Tibial artery (tissue), 4 donors: Measurements from ENCODE around the gene SLCO3A1.
"Not testable (repeated sequence)": the region's sequence is repeated elsewhere in the genome, so short reads cannot be mapped to it uniquely, and the experiment has no call there.

Experiments used
- DNase-seq, 2 donors: peaks; one replicate each; pipeline ENCODE4 v3.0.0-alpha.2; 2019
- H3K27ac ChIP-seq, 2 donors: fragments of 200-600 bp; sonication (generic) in 1 of 2; 1 replicate in 1 of 2; 2 replicates in 1 of 2; pipeline ENCODE4 v1.5.1; 2018 to 2019; ENCODE audit warnings: mild to moderate bottlenecking in 1 of 2
- H3K27me3 ChIP-seq, 2 donors: fragments of 200-600 bp; sonication (generic) in 1 of 2; one replicate each; pipeline versions ENCODE4 v1.5.1 to v1.6.0; 2016 to 2019
- H3K36me3 ChIP-seq, 3 donors: fragments of 200-600 bp; sonication (generic) in 2 of 3; one replicate each; pipeline ENCODE4 v1.5.1; 2016 to 2019; ENCODE audit warnings: mild to moderate bottlenecking in 2 of 3
- H3K4me1 ChIP-seq, 4 donors: fragments of 200-600 bp; sonication (generic) in 2 of 4; 1 replicate in 3 of 4; 2 replicates in 1 of 4; pipeline ENCODE4 v1.5.1; 2016 to 2019
- H3K4me3 ChIP-seq, 2 donors: fragments of 200-600 bp; sonication (generic) in 1 of 2; 1 replicate in 1 of 2; 2 replicates in 1 of 2; pipeline ENCODE4 v1.5.1; 2018 to 2019; ENCODE audit warnings: mild to moderate bottlenecking in 2 of 2
- H3K9me3 ChIP-seq, 3 donors: fragments of 200-600 bp; sonication (generic) in 1 of 3; one replicate each; pipeline ENCODE4 v1.5.1; 2016 to 2019
- CTCF ChIP-seq, 2 experiments: fragments of 200-600 bp in 1 of 2; fragments of 450-650 bp in 1 of 2; IDR thresholded peaks; one replicate each; pipeline ENCODE4 v1.5.1; 2017 to 2019; ENCODE audit warnings: antibody characterized with exemption in 2 of 2, mild to moderate bottlenecking in 1 of 2, moderate library complexity in 1 of 2
- intact Hi-C: fragments of 100-400 bp; cut with DNase I; formaldehyde crosslinking; loops from one replicate; pipeline ENCODE4 v1.15.0; 2023; ENCODE audit warnings: low total_unique reads

Gene SLCO3A1

GRCh38 chr15:92068121-92068520, 214.6 kb downstream of the SLCO3A1 start:
- no peak for DNase-seq

GRCh38 chr15:92069308-92070250, 216.1 kb downstream of the SLCO3A1 start:
- Histone ChIP-seq H3K36me3 (no peaks in the 10 kb centered on the region), H3K4me3 (peak overlapping the region; percentile 37 to 48), H3K4me1 (peaks cover 0 to 28% (median 7%) of the 10 kb centered on the region in 4 donors), H3K27me3 (no peaks in the 10 kb centered on the region), H3K9me3 (no peaks in the 10 kb centered on the region), H3K27ac (peak overlapping the region; percentile 67 to 74)
- intact Hi-C loops: loop anchor here (10.0 kb wide), 2 partner anchors 185 to 365 kb away; no protein-coding TSS in a partner anchor
- DNase-seq: peak; percentile 70 to 82
- no peak for TF ChIP-seq CTCF (IDR thresholded peaks at IDR 0.05)

More at GRCh38 chr15:92068121-92068520, 214.6 kb downstream of the SLCO3A1 start:
- H3K36me3 ChIP-seq: no peaks in the 10 kb centered on the region
- H3K27ac ChIP-seq: no peak overlapping the region
- peaks cover 0 to 32% (median 9%) of the 10 kb centered on the region in 4 donors for H3K4me1 ChIP-seq
- no peak overlapping the region for H3K4me3 ChIP-seq
- no peaks in the 10 kb centered on the region for H3K27me3 ChIP-seq
- H3K9me3 ChIP-seq: no peaks in the 10 kb centered on the region
- no peak for TF ChIP-seq CTCF (IDR thresholded peaks at IDR 0.05)
- intact Hi-C loops: no loop called here

- H3K9me3 ChIP-seq, H3K27me3 ChIP-seq, DNase-seq, H3K36me3 ChIP-seq: not testable (repeated sequence)
- Histone ChIP-seq H3K27ac (peak overlapping the region; percentile 67 to 74), H3K4me3 (peak overlapping the region; percentile 37 to 48), H3K4me1 (peaks cover 0 to 35% (median 7%) of the 10 kb centered on the region in 4 donors)
- intact Hi-C loops: loop anchor here (10.0 kb wide), 2 partner anchors 185 to 365 kb away; no protein-coding TSS in a partner anchor
These were observed 216.7 kb downstream of the SLCO3A1 start for GRCh38 chr15:92070251-92070650.

- no peaks in the 10 kb centered on the region for H3K9me3 ChIP-seq
- intact Hi-C loops: loop anchor here (10.0 kb wide), 2 partner anchors 186 to 366 kb away; no protein-coding TSS in a partner anchor
- TF ChIP-seq CTCF (IDR thresholded peaks at IDR 0.05): no peak
- H3K4me1 ChIP-seq: peaks cover 0 to 35% (median 7%) of the 10 kb centered on the region in 4 donors
- H3K27ac ChIP-seq: peak overlapping the region in 1 of 2 donors; percentile 74
- H3K4me3 ChIP-seq: no peak overlapping the region
- no peaks in the 10 kb centered on the region for H3K36me3 ChIP-seq
- DNase-seq: no peak
- H3K27me3 ChIP-seq: no peaks in the 10 kb centered on the region
These were observed 217.6 kb downstream of the SLCO3A1 start for GRCh38 chr15:92071045-92071634.

GRCh38 chr15:92073044-92073785, 219.7 kb downstream of the SLCO3A1 start:
- DNase-seq: no peak
- peaks cover 0 to 44% (median 9%) of the 10 kb centered on the region in 4 donors for H3K4me1 ChIP-seq
- no peaks in the 10 kb centered on the region for H3K9me3 ChIP-seq
- intact Hi-C loops: loop anchor here (10.0 kb wide), 2 partner anchors 188 to 368 kb away; no protein-coding TSS in a partner anchor
- H3K27ac ChIP-seq: no peak overlapping the region
- no peaks in the 10 kb centered on the region for H3K36me3 ChIP-seq
- no peak overlapping the region for H3K4me3 ChIP-seq
- no peak for TF ChIP-seq CTCF (IDR thresholded peaks at IDR 0.05)
- H3K27me3 ChIP-seq: no peaks in the 10 kb centered on the region
